Upper lobe of left lung (tissue), 4 donors: ENCODE measurements around the gene NTNG2.

Source experiments
- CTCF ChIP-seq, 6 experiments: fragments of 450-650 bp in 4 of 6; fragments of 200-600 bp in 2 of 6; sonication (generic) in 2 of 6; IDR thresholded peaks; one replicate each; pipeline ENCODE4 v1.5.1; 2016 to 2019; ENCODE audit warnings: antibody characterized with exemption in 6 of 6
- EP300 ChIP-seq, 4 donors: sonication (generic); formaldehyde crosslinking; IDR thresholded peaks; one replicate each; pipeline ENCODE4 v1.5.1; 2017; ENCODE audit warnings: antibody characterized with exemption in 4 of 4, control low read depth in 2 of 4
- POLR2A ChIP-seq, 4 donors: fragments of 450-650 bp; IDR thresholded peaks; one replicate each; pipeline ENCODE4 v1.5.1; 2016 to 2017; ENCODE audit warnings: antibody characterized with exemption in 4 of 4, mild to moderate bottlenecking in 2 of 4
- POLR2AphosphoS5 ChIP-seq, 2 donors: sonication (generic); formaldehyde crosslinking; IDR thresholded peaks; one replicate each; pipeline ENCODE4 v1.5.1; 2017; ENCODE audit warnings: antibody characterized with exemption in 2 of 2

GRCh38 chr9:132218208-132218607, 56.4 kb downstream of the NTNG2 start:
- no peak for TF ChIP-seq POLR2AphosphoS5 (IDR thresholded peaks at IDR 0.05)
- no peak for TF ChIP-seq CTCF (IDR thresholded peaks at IDR 0.05)
- no peak for TF ChIP-seq EP300 (IDR thresholded peaks at IDR 0.05)
- TF ChIP-seq POLR2A (IDR thresholded peaks at IDR 0.05), result no peak
